ENCODE results near the gene SMARCD3.

- no peak for TF ChIP-seq ZNF274 (IDR thresholded peaks at IDR 0.05; ENCODE audit: low read depth, low read length)
- no peak for TF ChIP-seq SUZ12 (IDR thresholded peaks at IDR 0.05; ENCODE audit: extremely low read depth, insufficient read depth, insufficient read length)
- no peak for TF ChIP-seq YY1 (IDR thresholded peaks at IDR 0.05; ENCODE audit: insufficient read depth, insufficient read length)
These were observed 56.4 kb downstream of the SMARCD3 start for GRCh38 chr7:151192002-151192539.
